Measurements from ENCODE around the gene SV2C. TPM values are rescaled to one million over a fixed set of nuclear protein-coding genes. Genes with fewer than 3 reads are reported as not detected.

SV2C gene
- total and polyA plus RNA-seq, 7 donors, result under 0.01 to 0.01 TPM; not detected in 5

GRCh38 chr5:76371960-76372322 is 288.8 kb downstream of the SV2C start:
- TF ChIP-seq CTCF (IDR thresholded peaks at IDR 0.05), result no peak
- intact Hi-C loops (cut with DNase I), result no loop called here
- H3K27ac ChIP-seq, result no peak overlapping the region
- no peaks in the 10 kb centered on the region for H3K4me1 ChIP-seq
- no peaks in the 10 kb centered on the region for H3K27me3 ChIP-seq (ENCODE audit: insufficient read depth in 3 of 3, low read length in 2 of 3)
- H3K9me3 ChIP-seq, result no peaks in the 10 kb centered on the region
- no peaks in the 10 kb centered on the region for H3K36me3 ChIP-seq (ENCODE audit: insufficient read depth in 1 of 2, low read depth in 1 of 2)
- no peak for ATAC-seq
- H3K4me3 ChIP-seq, result no peak overlapping the region
- WGBS, 3 donors, result 33 to 40% (median 36%) methylated on average over 2 of the region's 2 CpGs
- DNase-seq, result no peak

DNA sequence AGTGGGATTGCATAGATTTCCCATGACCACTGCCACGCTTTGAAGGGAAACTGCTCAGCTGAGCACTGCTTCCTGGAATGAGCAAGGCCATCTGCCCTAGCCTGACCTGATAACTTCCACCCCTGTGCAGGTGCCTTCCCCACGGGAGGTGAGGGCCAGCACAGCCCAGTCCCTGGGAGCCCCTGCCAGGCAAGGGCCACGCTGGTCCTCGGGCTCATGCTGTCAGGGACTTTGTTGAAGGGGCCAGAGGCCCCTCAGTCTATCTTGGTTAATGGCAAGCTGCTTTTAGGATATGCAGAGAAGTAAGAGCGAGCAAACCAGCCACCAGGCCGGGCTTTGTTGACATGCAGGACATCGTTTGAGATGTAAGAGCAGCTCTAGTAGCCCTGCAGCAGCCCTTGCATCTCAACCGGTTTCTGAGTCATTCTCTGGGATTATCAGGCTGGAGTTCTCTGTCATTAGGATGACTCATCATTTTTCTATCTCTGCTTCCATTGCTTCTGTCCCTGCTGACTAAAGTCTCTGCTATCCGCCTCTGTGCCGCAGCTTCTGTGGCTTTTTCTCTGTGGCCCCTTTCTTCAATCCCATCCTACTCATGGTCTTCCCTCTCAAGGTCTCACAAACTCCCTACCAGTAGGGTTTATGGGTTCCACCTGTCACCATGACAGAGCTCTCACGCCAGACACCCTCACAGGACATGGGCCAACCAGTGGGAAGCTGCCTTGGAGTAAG is 289.3 kb downstream of the SV2C start:
- 69 to 73% (median 73%) methylated on average over 11 of the region's 11 CpGs for WGBS, 3 donors
- DNase-seq, result no peak
- ATAC-seq, result no peak
- Histone ChIP-seq H3K27ac (no peak overlapping the region), H3K4me1 (no peaks in the 10 kb centered on the region), H3K36me3 (ENCODE audit: insufficient read depth in 1 of 2, low read depth in 1 of 2) (no peaks in the 10 kb centered on the region), H3K9me3 (no peaks in the 10 kb centered on the region), H3K27me3 (ENCODE audit: insufficient read depth in 3 of 3, low read length in 2 of 3) (no peaks in the 10 kb centered on the region), H3K4me3 (no peak overlapping the region)
- intact Hi-C loops (cut with DNase I), result no loop called here
- TF ChIP-seq CTCF (IDR thresholded peaks at IDR 0.05), result no peak

GRCh38 chr5:76376148-76376865 is 293.1 kb downstream of the SV2C start:
- intact Hi-C loops (cut with DNase I), result no loop called here
- WGBS, 3 donors, result 86 to 92% (median 87%) methylated on average over 3 of the region's 3 CpGs
- Histone ChIP-seq H3K4me3 (no peak overlapping the region), H3K4me1 (no peaks in the 10 kb centered on the region), H3K27ac (no peak overlapping the region), H3K9me3 (no peaks in the 10 kb centered on the region), H3K36me3 (ENCODE audit: insufficient read depth in 1 of 2, low read depth in 1 of 2) (no peaks in the 10 kb centered on the region), H3K27me3 (ENCODE audit: insufficient read depth in 3 of 3, low read length in 2 of 3) (no peaks in the 10 kb centered on the region)
- ATAC-seq, result no peak
- TF ChIP-seq CTCF (IDR thresholded peaks at IDR 0.05), result no peak
- DNase-seq, result no peak

- Histone ChIP-seq H3K4me1 (no peaks in the 10 kb centered on the region), H3K4me3 (no peak overlapping the region), H3K27ac (no peak overlapping the region), H3K36me3 (ENCODE audit: insufficient read depth in 1 of 2, low read depth in 1 of 2) (no peaks in the 10 kb centered on the region), H3K9me3 (no peaks in the 10 kb centered on the region), H3K27me3 (ENCODE audit: insufficient read depth in 3 of 3, low read length in 2 of 3) (no peaks in the 10 kb centered on the region)
- intact Hi-C loops (cut with DNase I), result no loop called here
- no peak for TF ChIP-seq CTCF (IDR thresholded peaks at IDR 0.05)
- 78 to 86% (median 86%) methylated on average over 3 of the region's 3 CpGs for WGBS, 3 donors
- ATAC-seq (no peak), DNase-seq (no peak)
Observed at GRCh38 chr5:76376866-76377230, 293.7 kb downstream of the SV2C start.
